Activated naive CD4-positive, alpha-beta T cell treated with anti-CD3 and anti-CD28 coated beads, Interleukin-2, amount 10 ng/mL, durations not matched to agents 5 hours and 36 hours (primary cell): ENCODE data around the gene BCAP29. TPM values are rescaled to one million over a fixed set of nuclear protein-coding genes. Genes with fewer than 3 reads are reported as not detected.

Experiments used
- total RNA-seq, 2 experiments: library from RNA; stranded (reverse); gene quantifications; one replicate each; pipeline ENCODE4 v1.2.3, GENCODE V29; 2021

BCAP29 gene, protein sequence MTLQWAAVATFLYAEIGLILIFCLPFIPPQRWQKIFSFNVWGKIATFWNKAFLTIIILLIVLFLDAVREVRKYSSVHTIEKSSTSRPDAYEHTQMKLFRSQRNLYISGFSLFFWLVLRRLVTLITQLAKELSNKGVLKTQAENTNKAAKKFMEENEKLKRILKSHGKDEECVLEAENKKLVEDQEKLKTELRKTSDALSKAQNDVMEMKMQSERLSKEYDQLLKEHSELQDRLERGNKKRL
- 10 to 100 TPM; 26.8 to 28.0 TPM for total RNA-seq

DNA sequence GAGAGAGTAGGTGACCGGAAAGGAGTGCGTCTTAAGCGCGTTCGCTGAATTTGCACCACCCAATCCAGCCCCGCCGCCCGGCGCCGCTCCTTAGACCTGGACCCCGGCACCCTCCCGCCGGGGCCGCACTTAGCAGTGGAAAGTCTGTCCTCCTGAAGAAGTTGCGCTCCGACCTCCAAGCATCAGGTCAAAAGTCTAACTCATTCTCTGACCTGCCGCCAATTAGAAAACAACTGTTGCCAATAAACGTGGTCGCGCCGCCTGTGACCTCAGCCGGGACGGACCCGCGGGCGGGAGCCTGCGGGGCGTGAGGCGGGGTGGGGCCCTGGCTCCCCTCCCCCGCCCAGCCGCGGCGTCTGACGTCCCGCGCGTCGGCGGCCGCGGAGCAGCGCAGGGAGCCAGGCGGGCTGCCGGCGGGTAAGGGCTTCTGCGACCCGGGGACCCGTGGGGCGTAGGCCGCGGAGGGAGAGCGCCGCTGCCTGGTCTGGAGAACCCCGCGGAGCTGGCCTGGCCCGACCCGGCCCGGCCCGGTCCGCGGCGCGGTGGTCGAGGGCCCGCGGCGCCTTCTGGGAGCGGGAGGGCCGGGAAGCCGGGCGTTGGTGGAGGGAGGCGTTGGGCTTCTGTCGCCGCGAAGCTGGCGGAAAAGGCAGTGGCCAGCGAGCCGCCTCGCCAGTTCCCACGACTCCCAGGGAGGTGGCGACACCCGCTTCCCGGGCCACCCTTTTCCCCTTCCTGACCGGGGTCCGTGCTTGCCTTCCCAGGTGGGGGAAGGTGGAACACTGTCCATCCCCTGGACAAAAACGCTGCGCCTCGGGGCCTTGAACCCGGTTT lies at the start of gene BCAP29:
Gene BCAP29, plus strand, starts transcription at position 362 of the 831 bp plus-strand sequence. CDS start 527 bp downstream, outside the sequence.

DNA sequence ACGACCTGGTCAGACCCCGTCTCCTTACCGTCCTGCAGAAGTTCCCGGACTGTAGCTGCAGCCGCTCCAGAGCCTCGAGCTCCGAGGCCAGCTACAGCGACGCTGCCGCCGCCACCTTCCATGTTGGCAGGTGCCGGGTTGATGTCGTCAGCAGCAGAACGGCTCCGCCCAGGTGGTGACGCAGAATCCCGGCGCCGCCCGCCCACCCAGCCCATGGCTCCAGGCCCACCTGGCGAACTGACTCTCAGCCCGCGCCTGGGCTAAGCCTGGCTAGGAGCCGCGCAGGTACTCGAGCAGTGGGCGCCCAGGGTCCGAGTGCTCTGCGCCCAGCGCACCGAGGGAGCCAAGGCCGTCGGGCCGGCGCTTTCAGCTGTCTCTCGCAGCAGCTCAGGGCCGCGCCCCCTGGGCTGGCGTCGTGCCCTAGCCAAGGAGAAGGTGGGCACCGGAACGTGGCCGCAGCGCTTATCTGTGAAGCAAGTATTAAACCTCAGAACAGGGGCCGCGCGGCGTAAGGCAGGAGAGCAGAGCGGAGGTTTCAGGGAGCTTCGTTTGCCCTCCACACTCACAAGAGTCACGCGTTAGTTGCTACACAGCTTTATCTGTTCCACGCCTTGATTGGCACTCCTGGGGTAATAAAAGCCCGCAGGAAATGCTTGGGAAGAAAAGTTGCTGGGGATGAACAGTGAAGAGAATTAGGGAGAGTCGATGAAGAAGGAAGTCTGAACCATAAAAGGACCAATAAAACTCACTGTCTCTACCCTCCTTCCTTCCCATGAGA lies 16.1 kb upstream of the BCAP29 start, which contains the start of the genes COG5 and DUS4L:
Gene COG5, minus strand, starts transcription at position 146 of the 778 bp plus-strand sequence. Its CDS starts 24 bp downstream, at position 122.
Gene DUS4L, plus strand, starts transcription at position 197 of the 778 bp plus-strand sequence. CDS start 3,100 bp downstream, outside the sequence.

DNA sequence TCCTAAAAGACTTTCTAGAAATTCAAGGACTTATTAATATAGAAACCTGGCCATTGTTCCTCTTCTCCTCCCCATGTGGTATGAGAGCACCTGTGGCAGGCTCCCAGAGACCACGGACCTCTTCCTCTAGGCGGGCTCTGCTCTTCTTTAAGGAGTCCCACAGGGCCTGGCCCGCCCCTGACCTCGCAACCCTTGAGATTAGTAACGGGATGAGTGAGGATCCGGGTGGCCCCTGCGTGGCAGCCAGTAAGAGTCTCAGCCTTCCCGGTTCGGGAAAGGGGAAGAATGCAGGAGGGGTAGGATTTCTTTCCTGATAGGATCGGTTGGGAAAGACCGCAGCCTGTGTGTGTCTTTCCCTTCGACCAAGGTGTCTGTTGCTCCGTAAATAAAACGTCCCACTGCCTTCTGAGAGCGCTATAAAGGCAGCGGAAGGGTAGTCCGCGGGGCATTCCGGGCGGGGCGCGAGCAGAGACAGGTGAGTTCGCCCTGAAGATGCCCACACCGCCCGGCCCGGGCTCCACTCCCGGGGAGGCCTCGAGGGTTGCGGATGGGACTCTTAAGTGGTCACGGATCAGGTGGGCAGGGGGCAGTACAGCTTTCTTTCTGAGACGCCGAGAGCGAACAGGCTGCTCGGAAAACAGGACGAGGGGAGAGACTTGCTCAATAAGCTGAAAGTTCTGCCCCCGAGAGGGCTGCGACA lies 80.5 kb downstream of the BCAP29 start, which contains the start of gene SLC26A4:
Gene SLC26A4, plus strand, starts transcription at position 448 of the 700 bp plus-strand sequence. CDS start 814 bp downstream, outside the sequence.

Other genes with a start within 250 kb of the BCAP29 start
- gene GPR22, start 110.2 kb upstream of the BCAP29 start, total RNA-seq: not detected
- gene COG5, start 16.3 kb upstream of the BCAP29 start, total RNA-seq: 10 to 100 TPM; 30.4 to 37.3 TPM
- 1 to 10 TPM; 7.7 to 8.3 TPM for gene DUS4L, start 16.3 kb upstream of the BCAP29 start, total RNA-seq
- gene SLC26A4, start 80.6 kb downstream of the BCAP29 start, total RNA-seq: under 1 TPM; 0.51 to 0.88 TPM
- gene CBLL1, start 163.9 kb downstream of the BCAP29 start, total RNA-seq: 10 to 100 TPM; 41.5 to 45.4 TPM
- not detected for gene SLC26A3, start 223.0 kb downstream of the BCAP29 start, total RNA-seq